IMR-90 (cell line): Measurements from ENCODE around the gene SEC22A. TPM values are rescaled to one million over a fixed set of nuclear protein-coding genes. Genes with fewer than 3 reads are reported as not detected.

Experiments used
- ATAC-seq: fragments of 200-7000 bp; cut with Tn5 transposase; 2 replicates; pipeline ENCODE4 v1.9.1; 2020; ENCODE audit warnings: low read depth, mild to moderate bottlenecking, moderate library complexity
- BruUV-seq: library from RNA; stranded (reverse); fragments of 400-500 nt; replicated peaks from 2 replicates; lab custom pipeline; 2021; lab: Mats Ljungman, UMichigan
- CTCF ChIA-PET: fragments of 300-600 bp; formaldehyde crosslinking; extraction: SDS; loops from one replicate; lab custom pipeline; 2021; ENCODE audit warnings: antibody characterized with exemption; lab: Yijun Ruan, JAX
- POLR2A ChIA-PET: fragments of 300-600 bp; sonication (Branson Sonifier 250); formaldehyde crosslinking; loops from one replicate; lab custom pipeline; 2022; ENCODE audit warnings: antibody characterized with exemption; ENCODE audit not compliant: unreplicated experiment; lab: Charles Lee
- DNase-seq: peaks from one replicate; pipeline ENCODE4 v3.0.0; 2013
- H2AFZ ChIP-seq: replicated peaks from 2 replicates; pipeline ENCODE3; 2013; ENCODE audit warnings: low read length, mild to moderate bottlenecking; ENCODE audit not compliant: poor library complexity
- H2AK5ac ChIP-seq: 2 replicates; pipeline ENCODE4 v1.6.1; 2013; ENCODE audit warnings: low read depth, low read length, inconsistent platforms
- H2AK9ac ChIP-seq: replicated peaks from 2 replicates; pipeline ENCODE3; 2013; ENCODE audit warnings: mild to moderate bottlenecking, low read depth, low read length, moderate library complexity; ENCODE audit not compliant: poor library complexity
- H2BK120ac ChIP-seq: 2 replicates; pipeline ENCODE4 v1.6.1; 2013; ENCODE audit warnings: low read depth, low read length, inconsistent platforms
- H2BK15ac ChIP-seq: 3 replicates; pipeline ENCODE4 v1.6.1; 2013; ENCODE audit warnings: low read depth, low read length, inconsistent platforms
- H2BK20ac ChIP-seq: 2 replicates; pipeline ENCODE4 v1.6.1; 2013; ENCODE audit warnings: low read depth, mild to moderate bottlenecking, inconsistent platforms, low read length, moderate library complexity
- H2BK5ac ChIP-seq: 2 replicates; pipeline ENCODE4 v1.6.1; 2013; ENCODE audit warnings: mild to moderate bottlenecking, low read depth, low read length, inconsistent platforms; ENCODE audit not compliant: poor library complexity, severe bottlenecking
- H3K14ac ChIP-seq: replicated peaks from 2 replicates; pipeline ENCODE4 v1.6.1; 2013; ENCODE audit warnings: low read depth, low read length, inconsistent platforms
- H3K18ac ChIP-seq: 2 replicates; pipeline ENCODE4 v1.6.1; 2013; ENCODE audit warnings: low read depth, low read length, control low read depth
- H3K23ac ChIP-seq: 2 replicates; pipeline ENCODE4 v1.6.1; 2013; ENCODE audit warnings: low read depth, low read length, inconsistent platforms
- H3K27ac ChIP-seq: 2 replicates; pipeline ENCODE4 v1.5.1; 2013; ENCODE audit warnings: mild to moderate bottlenecking, control low read depth, low read length; ENCODE audit not compliant: insufficient read depth
- H3K27me3 ChIP-seq: 2 replicates; pipeline ENCODE4 v1.6.1; 2013; ENCODE audit warnings: low read length; ENCODE audit not compliant: control insufficient read depth, insufficient read depth
- H3K36me3 ChIP-seq: 2 replicates; pipeline ENCODE4 v1.6.1; 2013; ENCODE audit warnings: low read length, mixed read lengths; ENCODE audit not compliant: control insufficient read depth, insufficient read depth
- H3K4ac ChIP-seq: 2 replicates; pipeline ENCODE4 v1.6.1; 2013; ENCODE audit warnings: low read depth, low read length, inconsistent platforms
- H3K4me1 ChIP-seq: 2 replicates; pipeline ENCODE4 v1.6.1; 2013; ENCODE audit warnings: low read length, mixed read lengths; ENCODE audit not compliant: control insufficient read depth, insufficient read depth
- H3K4me2 ChIP-seq: 2 replicates; pipeline ENCODE4 v1.6.1; 2013; ENCODE audit warnings: low read depth, mild to moderate bottlenecking, control low read depth, low read length, moderate library complexity
- H3K4me3 ChIP-seq: 2 replicates; pipeline ENCODE4 v1.5.1; 2013; ENCODE audit warnings: low read depth, mild to moderate bottlenecking, control low read depth, low read length, moderate library complexity; ENCODE audit not compliant: insufficient read depth
- H3K56ac ChIP-seq: 2 replicates; pipeline ENCODE4 v1.6.1; 2013; ENCODE audit warnings: low read length, inconsistent platforms; ENCODE audit not compliant: insufficient read depth; ENCODE audit errors: extremely low read depth
- H3K79me1 ChIP-seq, 2 experiments: 2 replicates each; pipeline ENCODE4 v1.6.1; 2013; ENCODE audit warnings: low read length in 2 of 2, inconsistent platforms in 1 of 2, low read depth in 1 of 2
- H3K9ac ChIP-seq: 2 replicates; pipeline ENCODE4 v1.6.1; 2013; ENCODE audit warnings: low read depth, low read length, control low read depth
- H3K9me1 ChIP-seq: 2 replicates; pipeline ENCODE4 v1.6.1; 2013; ENCODE audit warnings: low read length, inconsistent platforms; ENCODE audit not compliant: insufficient read depth
- H3K9me3 ChIP-seq: 2 replicates; pipeline ENCODE4 v1.6.1; 2013; ENCODE audit warnings: low read length; ENCODE audit not compliant: control insufficient read depth, insufficient read depth
- H4K20me1 ChIP-seq: 2 replicates; pipeline ENCODE4 v1.6.1; 2013; ENCODE audit warnings: low read length, inconsistent platforms; ENCODE audit not compliant: insufficient read depth
- H4K5ac ChIP-seq: 2 replicates; pipeline ENCODE4 v1.6.1; 2013; ENCODE audit warnings: mild to moderate bottlenecking, low read depth, low read length, control low read depth
- H4K8ac ChIP-seq, 2 experiments: 2 replicates each; pipeline ENCODE4 v1.6.1; 2013; ENCODE audit warnings: low read depth in 2 of 2, low read length in 2 of 2, control low read depth in 1 of 2, inconsistent platforms in 1 of 2
- H4K91ac ChIP-seq: 2 replicates; pipeline ENCODE4 v1.6.1; 2013; ENCODE audit warnings: low read depth, low read length, inconsistent platforms; ENCODE audit not compliant: insufficient read depth
- BHLHE40 ChIP-seq: fragments of 150-350 bp; IDR thresholded peaks from 2 replicates; pipeline ENCODE4 v1.6.1; 2016; ENCODE audit warnings: mild to moderate bottlenecking, low read depth, low read length
- CEBPB ChIP-seq: IDR thresholded peaks from 2 replicates; pipeline ENCODE4 v1.6.1; 2012; ENCODE audit warnings: low read depth, low read length, improper control_type of control experiment
- FOS ChIP-seq: fragments of 150-350 bp; IDR thresholded peaks from 2 replicates; pipeline ENCODE4 v1.6.1; 2016; ENCODE audit warnings: low read depth, low read length
- MAFK ChIP-seq: IDR thresholded peaks from 2 replicates; pipeline ENCODE4 v1.6.1; 2012; ENCODE audit warnings: low read depth, low read length, improper control_type of control experiment
- MAZ ChIP-seq: IDR thresholded peaks from 2 replicates; pipeline ENCODE4 v1.6.1; 2012; ENCODE audit warnings: low read depth, mild to moderate bottlenecking, low read length, improper control_type of control experiment, moderate library complexity, borderline replicate concordance
- MXI1 ChIP-seq: IDR thresholded peaks from 2 replicates; pipeline ENCODE4 v1.6.1; 2012; ENCODE audit warnings: low read depth, mild to moderate bottlenecking, low read length, moderate library complexity, borderline replicate concordance
- NFE2L2 ChIP-seq: fragments of 150-350 bp; IDR thresholded peaks from 2 replicates; pipeline ENCODE4 v1.6.1; 2016; ENCODE audit warnings: low read depth, mild to moderate bottlenecking, low read length
- RAD21 ChIP-seq: IDR thresholded peaks from 2 replicates; pipeline ENCODE4 v1.6.1; 2012; ENCODE audit warnings: low read length, improper control_type of control experiment
- RCOR1 ChIP-seq: IDR thresholded peaks from 2 replicates; pipeline ENCODE4 v1.6.1; 2012; ENCODE audit warnings: mild to moderate bottlenecking, low read length, improper control_type of control experiment; ENCODE audit not compliant: insufficient replicate concordance
- RFX5 ChIP-seq: IDR thresholded peaks from 2 replicates; pipeline ENCODE4 v1.8.0; 2012; ENCODE audit warnings: low read depth, mild to moderate bottlenecking, low read length, moderate library complexity
- SMC3 ChIP-seq: fragments of 150-350 bp; IDR thresholded peaks from 2 replicates; pipeline ENCODE4 v1.6.1; 2016; ENCODE audit warnings: low read depth, mild to moderate bottlenecking, antibody characterized with exemption, low read length, moderate library complexity
- WGBS, 2 experiments: methylation state at CpG; one replicate each; pipeline versions ENCODE4 v1.1.5 to v1.1.7; 2013; ENCODE audit warnings: missing lambda C conversion rate in 2 of 2; ENCODE audit not compliant: insufficient read length in 1 of 2; ENCODE audit errors: extremely low coverage in 2 of 2; 5-methylcytosine and 5-hydroxymethylcytosine counted together
- dilution Hi-C: fragments of 300-500 bp; cut with HindIII; formaldehyde crosslinking; loops from one replicate; pipeline ENCODE4 v1.14.3; 2018; ENCODE audit warnings: low sequenced_read_pairs; ENCODE audit not compliant: unreplicated experiment
- in situ Hi-C: fragments of 300-500 bp; cut with MboI; formaldehyde crosslinking; loops from 3 replicates; pipeline ENCODE4 v1.14.3; 2019; ENCODE audit warnings: low sequenced_read_pairs, inconsistent platforms, mixed read lengths
- intact Hi-C: fragments of 100-400 bp; cut with micrococcal nuclease; formaldehyde crosslinking; loops from 2 replicates; pipeline ENCODE4 v1.10.0; 2022
- polyA plus RNA-seq, 3 experiments: library from polyadenylated mRNA; depleted of rRNA; stranded (reverse); fragments of >200 nt; gene quantifications; 2 replicates each; pipeline ENCODE4 v1.2.3, GENCODE V29; 2012; ENCODE audit warnings: low replicate concordance in 1 of 3
- total RNA-seq: library from RNA; depleted of rRNA; stranded (reverse); fragments of >200 nt; gene quantifications from 2 replicates; pipeline ENCODE4 v1.2.3, GENCODE V29; 2012
- TF ChIP-seq, protein P1 (sequence below): conservative IDR thresholded peaks from 2 replicates; pipeline ENCODE4 v1.5.1; 2012; ENCODE audit warnings: mild to moderate bottlenecking, low read depth, low read length, improper control_type of control experiment
- TF ChIP-seq, protein P2 (sequence below): fragments of 150-350 bp; IDR thresholded peaks from 2 replicates; pipeline ENCODE4 v1.6.1; 2017; ENCODE audit warnings: mild to moderate bottlenecking, antibody characterized with exemption, low read length, low read depth
- TF ChIP-seq, protein P3 (sequence below): fragments of 150-350 bp; IDR thresholded peaks from 2 replicates; pipeline ENCODE4 v1.6.1; 2016; ENCODE audit warnings: low read depth, mild to moderate bottlenecking, low read length, moderate library complexity, borderline replicate concordance

Gene SEC22A
- total and polyA plus RNA-seq, 2 of the 4 experiments (the other 2 are of a cell fraction), result 17.5 to 36.0 TPM

DNA sequence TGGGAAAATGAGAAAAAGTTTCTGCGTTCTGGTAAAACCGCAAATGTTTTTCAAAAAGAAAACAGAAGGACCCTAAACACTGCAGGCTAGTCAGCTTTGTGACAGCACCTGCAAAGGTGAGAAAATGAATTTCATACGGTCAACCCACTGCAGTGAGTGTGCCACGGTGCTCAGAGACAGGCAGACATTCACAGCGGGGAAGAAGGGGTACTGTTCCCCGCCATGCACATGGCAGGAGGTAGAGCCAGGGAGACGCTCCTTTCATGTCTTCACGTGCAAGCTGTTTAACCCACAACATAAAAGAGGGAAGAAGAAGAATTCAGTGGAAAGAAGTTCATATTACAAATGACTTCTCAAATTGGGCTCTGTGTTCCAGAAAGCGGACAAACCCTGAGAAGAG is 109.5 kb downstream of the SEC22A start:
- ATAC-seq (no peak), DNase-seq (no peak)
- Histone ChIP-seq H3K56ac (no peak overlapping the region), H3K4me2 (no peak overlapping the region), H3K23ac (no peak overlapping the region), H2BK20ac (no peak overlapping the region), H2AK5ac (no peak overlapping the region), H2AFZ (no peak overlapping the region), H2BK5ac (no peak overlapping the region), H3K9me1 (no peaks in the 10 kb centered on the region), H3K4me3 (no peak overlapping the region), H4K8ac (no peak overlapping the region), H3K79me1 (no peaks in the 10 kb centered on the region), H4K5ac (no peak overlapping the region), H2BK15ac (no peak overlapping the region), H4K20me1 (no peaks in the 10 kb centered on the region), H4K91ac (no peak overlapping the region), H3K14ac (no peak overlapping the region), H3K9ac (no peak overlapping the region), H3K4ac (no peak overlapping the region), H3K18ac (no peak overlapping the region), H3K27ac (no peak overlapping the region), H3K27me3 (peaks cover 43% of the 10 kb centered on the region), H3K36me3 (no peaks in the 10 kb centered on the region), H2BK120ac (no peak overlapping the region), H3K4me1 (no peaks in the 10 kb centered on the region; the same call in 1 of the 2 replicates), H2AK9ac (no peak overlapping the region), H3K9me3 (no peaks in the 10 kb centered on the region)
- WGBS, 2 experiments, result 56% methylated on average over 4 of the region's 9 CpGs; no CpG with 5 or more reads in 1 of the 2 experiments
- TF ChIP-seq BHLHE40 (no peak), MXI1 (no peak), RFX5 (no peak), RAD21 (no peak), CEBPB (no peak), SMC3 (no peak), MAZ (no peak), RCOR1 (no peak), NFE2L2 (no peak), FOS (no peak), MAFK (no peak)
- TF ChIP-seq, protein P1, sequence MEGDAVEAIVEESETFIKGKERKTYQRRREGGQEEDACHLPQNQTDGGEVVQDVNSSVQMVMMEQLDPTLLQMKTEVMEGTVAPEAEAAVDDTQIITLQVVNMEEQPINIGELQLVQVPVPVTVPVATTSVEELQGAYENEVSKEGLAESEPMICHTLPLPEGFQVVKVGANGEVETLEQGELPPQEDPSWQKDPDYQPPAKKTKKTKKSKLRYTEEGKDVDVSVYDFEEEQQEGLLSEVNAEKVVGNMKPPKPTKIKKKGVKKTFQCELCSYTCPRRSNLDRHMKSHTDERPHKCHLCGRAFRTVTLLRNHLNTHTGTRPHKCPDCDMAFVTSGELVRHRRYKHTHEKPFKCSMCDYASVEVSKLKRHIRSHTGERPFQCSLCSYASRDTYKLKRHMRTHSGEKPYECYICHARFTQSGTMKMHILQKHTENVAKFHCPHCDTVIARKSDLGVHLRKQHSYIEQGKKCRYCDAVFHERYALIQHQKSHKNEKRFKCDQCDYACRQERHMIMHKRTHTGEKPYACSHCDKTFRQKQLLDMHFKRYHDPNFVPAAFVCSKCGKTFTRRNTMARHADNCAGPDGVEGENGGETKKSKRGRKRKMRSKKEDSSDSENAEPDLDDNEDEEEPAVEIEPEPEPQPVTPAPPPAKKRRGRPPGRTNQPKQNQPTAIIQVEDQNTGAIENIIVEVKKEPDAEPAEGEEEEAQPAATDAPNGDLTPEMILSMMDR, result no peak
- TF ChIP-seq, protein P2, sequence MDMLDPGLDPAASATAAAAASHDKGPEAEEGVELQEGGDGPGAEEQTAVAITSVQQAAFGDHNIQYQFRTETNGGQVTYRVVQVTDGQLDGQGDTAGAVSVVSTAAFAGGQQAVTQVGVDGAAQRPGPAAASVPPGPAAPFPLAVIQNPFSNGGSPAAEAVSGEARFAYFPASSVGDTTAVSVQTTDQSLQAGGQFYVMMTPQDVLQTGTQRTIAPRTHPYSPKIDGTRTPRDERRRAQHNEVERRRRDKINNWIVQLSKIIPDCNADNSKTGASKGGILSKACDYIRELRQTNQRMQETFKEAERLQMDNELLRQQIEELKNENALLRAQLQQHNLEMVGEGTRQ, result no peak
- TF ChIP-seq, protein P3, sequence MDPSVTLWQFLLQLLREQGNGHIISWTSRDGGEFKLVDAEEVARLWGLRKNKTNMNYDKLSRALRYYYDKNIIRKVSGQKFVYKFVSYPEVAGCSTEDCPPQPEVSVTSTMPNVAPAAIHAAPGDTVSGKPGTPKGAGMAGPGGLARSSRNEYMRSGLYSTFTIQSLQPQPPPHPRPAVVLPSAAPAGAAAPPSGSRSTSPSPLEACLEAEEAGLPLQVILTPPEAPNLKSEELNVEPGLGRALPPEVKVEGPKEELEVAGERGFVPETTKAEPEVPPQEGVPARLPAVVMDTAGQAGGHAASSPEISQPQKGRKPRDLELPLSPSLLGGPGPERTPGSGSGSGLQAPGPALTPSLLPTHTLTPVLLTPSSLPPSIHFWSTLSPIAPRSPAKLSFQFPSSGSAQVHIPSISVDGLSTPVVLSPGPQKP, result no peak
- intact Hi-C loops (no loop called here), in situ Hi-C loops (no loop called here), dilution Hi-C loops (no loop called here)
- BruUV-seq, result no TSS peak
- CTCF ChIA-PET, result no interaction called here
- POLR2A ChIA-PET, result no interaction called here
